ENCODE measurements around the gene CADM4. TPM values are rescaled to one million over a fixed set of nuclear protein-coding genes. Genes with fewer than 3 reads are reported as not detected.
"Not testable (repeated sequence)": the region's sequence is repeated elsewhere in the genome, so short reads cannot be mapped to it uniquely, and the experiment has no call there.

CADM4 gene
- total and polyA plus RNA-seq, 11 donors: 4.6 to 13.2 (median 8.7) TPM

- Histone ChIP-seq H3K27ac (no peak overlapping the region), H3K4me1 (peaks cover 0 to 4% (median 0%) of the 10 kb centered on the region in 12 donors), H3K4me3 (no peak overlapping the region), H3K27me3 (no peaks in the 10 kb centered on the region), H3K9me3 (no peaks in the 10 kb centered on the region), H3K36me3 (peaks cover 0 to 98% (median 40%) of the 10 kb centered on the region in 9 donors)
- TF ChIP-seq, protein P1, sequence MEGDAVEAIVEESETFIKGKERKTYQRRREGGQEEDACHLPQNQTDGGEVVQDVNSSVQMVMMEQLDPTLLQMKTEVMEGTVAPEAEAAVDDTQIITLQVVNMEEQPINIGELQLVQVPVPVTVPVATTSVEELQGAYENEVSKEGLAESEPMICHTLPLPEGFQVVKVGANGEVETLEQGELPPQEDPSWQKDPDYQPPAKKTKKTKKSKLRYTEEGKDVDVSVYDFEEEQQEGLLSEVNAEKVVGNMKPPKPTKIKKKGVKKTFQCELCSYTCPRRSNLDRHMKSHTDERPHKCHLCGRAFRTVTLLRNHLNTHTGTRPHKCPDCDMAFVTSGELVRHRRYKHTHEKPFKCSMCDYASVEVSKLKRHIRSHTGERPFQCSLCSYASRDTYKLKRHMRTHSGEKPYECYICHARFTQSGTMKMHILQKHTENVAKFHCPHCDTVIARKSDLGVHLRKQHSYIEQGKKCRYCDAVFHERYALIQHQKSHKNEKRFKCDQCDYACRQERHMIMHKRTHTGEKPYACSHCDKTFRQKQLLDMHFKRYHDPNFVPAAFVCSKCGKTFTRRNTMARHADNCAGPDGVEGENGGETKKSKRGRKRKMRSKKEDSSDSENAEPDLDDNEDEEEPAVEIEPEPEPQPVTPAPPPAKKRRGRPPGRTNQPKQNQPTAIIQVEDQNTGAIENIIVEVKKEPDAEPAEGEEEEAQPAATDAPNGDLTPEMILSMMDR (IDR thresholded peaks at IDR 0.05): peak in 2 of 12 donors; percentile 12 to 26
- no peak for TF ChIP-seq POLR2A (IDR thresholded peaks at IDR 0.05)
- intact Hi-C loops (cut with DNase I): loop anchor here in 9 of 10 donors (2.0 to 10.0 kb wide), 9 partner anchors 58 to 208 kb away; partner anchors contain the start of genes IRGQ (in 1 of the 9) and ZNF576 (in 1 of the 9)
- 74 to 79% (median 75%) methylated on average over 5 of the region's 5 CpGs for WGBS, 4 donors
- DNase-seq (no peak), ATAC-seq (no peak)
These were observed 12.9 kb upstream of the CADM4 start for GRCh38 chr19:43652546-43652874.

DNA sequence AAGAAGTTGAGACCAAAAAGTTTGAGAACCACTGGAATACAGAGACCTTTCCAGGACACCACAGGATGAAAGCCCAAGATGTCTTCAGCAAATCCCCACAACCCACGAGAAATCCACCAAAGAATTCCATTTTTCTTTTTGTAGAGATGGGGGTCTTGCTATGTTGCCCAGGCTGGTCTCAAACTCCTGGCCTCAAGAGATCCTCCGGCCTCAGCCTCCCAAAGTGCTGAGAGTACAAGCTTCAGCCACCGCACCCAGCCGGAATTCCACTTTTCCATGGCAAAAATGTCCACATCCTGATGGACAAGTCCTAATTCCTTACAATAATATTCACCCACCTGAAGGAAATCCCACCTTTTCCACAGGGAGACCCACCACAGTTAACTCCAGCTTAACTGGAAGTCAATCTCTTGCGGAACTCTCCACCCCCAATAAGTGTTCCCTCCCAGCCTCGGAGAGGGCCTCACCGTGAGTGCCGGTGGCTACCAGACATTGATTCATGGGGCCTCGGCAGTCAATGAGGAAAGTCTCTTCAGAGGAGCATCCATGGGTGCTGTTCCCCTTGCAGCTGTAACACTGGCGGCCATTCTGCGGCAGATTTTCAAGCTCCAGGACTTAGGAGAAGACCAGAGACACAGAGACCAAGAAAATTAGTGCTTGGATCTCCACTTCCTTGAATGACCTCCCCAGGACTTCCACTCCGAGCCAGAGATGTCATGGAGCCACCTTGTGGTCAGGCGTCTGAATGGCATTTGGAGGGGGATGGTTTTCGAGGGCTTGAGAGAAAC is 12.3 kb upstream of the CADM4 start:
- Histone ChIP-seq H3K4me3 (peak overlapping the region in 1 of 12 donors; percentile 25), H3K27ac (no peak overlapping the region), H3K4me1 (peaks cover 0 to 4% (median 0%) of the 10 kb centered on the region in 12 donors), H3K36me3 (peaks cover 0 to 97% (median 40%) of the 10 kb centered on the region in 9 donors), H3K9me3 (no peaks in the 10 kb centered on the region), H3K27me3 (no peaks in the 10 kb centered on the region)
- intact Hi-C loops (cut with DNase I): loop anchor here in 9 of 10 donors (2.0 to 10.0 kb wide), 9 partner anchors 57 to 207 kb away; partner anchors contain the start of genes IRGQ (in 1 of the 9) and ZNF576 (in 1 of the 9)
- ATAC-seq (peak in 3 of 4 donors; percentile 67 to 82 (median 80)), DNase-seq (peak in 4 of 5 donors; percentile 44 to 62 (median 47))
- TF ChIP-seq POLR2A (IDR thresholded peaks at IDR 0.05): no peak
- TF ChIP-seq, protein P1 (IDR thresholded peaks at IDR 0.05): peak; percentile 59 to 81 (median 76)
- 63 to 70% (median 67%) methylated on average over 13 to 14 of the region's 14 CpGs for WGBS, 4 donors

DNA sequence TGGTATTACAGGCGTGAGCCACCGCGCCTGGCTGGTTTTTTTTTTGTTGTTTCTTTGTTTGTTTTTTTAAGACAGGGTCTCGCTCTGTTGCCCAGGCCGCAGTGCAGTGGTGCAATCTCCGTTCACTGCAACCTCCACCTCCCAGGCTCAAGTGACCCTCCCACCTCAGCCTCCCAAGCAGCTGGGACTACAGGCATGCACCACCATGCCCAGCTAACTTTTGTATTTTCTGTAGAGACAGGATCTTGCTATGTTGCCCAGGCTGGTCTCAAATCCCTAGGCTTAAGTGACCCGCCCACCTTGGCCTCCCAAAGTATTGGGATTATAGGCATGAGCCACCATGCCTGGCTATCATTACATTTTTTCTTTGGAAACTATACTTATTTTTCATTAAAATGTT is 10.6 kb upstream of the CADM4 start:
- not testable (repeated sequence) for H3K4me1 ChIP-seq, H3K27me3 ChIP-seq, H3K9me3 ChIP-seq, H3K4me3 ChIP-seq, H3K27ac ChIP-seq, ATAC-seq, DNase-seq
- 96 to 99% (median 97%) methylated on average over 7 of the region's 7 CpGs for WGBS, 4 donors
- peaks cover 0 to 83% (median 33%) of the 10 kb centered on the region in 9 donors for H3K36me3 ChIP-seq
- intact Hi-C loops (cut with DNase I): loop anchor here in 8 of 10 donors (5.0 to 10.0 kb wide), 8 partner anchors 55 to 205 kb away; partner anchors contain the start of genes IRGQ (in 1 of the 8) and ZNF576 (in 1 of the 8)

GRCh38 chr19:43649514-43649913 is 9.9 kb upstream of the CADM4 start:
- Histone ChIP-seq H3K4me3 (no peak overlapping the region), H3K4me1 (peaks cover 0 to 4% (median 0%) of the 10 kb centered on the region in 12 donors), H3K9me3 (peaks cover 0 to 7% (median 0%) of the 10 kb centered on the region in 12 donors), H3K27ac (no peak overlapping the region), H3K27me3 (no peaks in the 10 kb centered on the region), H3K36me3 (peaks cover 0 to 75% (median 27%) of the 10 kb centered on the region in 9 donors)
- 81 to 89% (median 82%) methylated on average over 2 of the region's 2 CpGs for WGBS, 4 donors
- TF ChIP-seq, protein P1 (IDR thresholded peaks at IDR 0.05): no peak
- intact Hi-C loops (cut with DNase I): loop anchor here in 1 of 10 donors (10.0 kb wide), 1 partner anchor 205 kb away; no protein-coding TSS in a partner anchor
- ATAC-seq (no peak), DNase-seq (no peak)
